K562 (cell line): ENCODE results near the gene SLCO2A1. TPM values are rescaled to one million over a fixed set of nuclear protein-coding genes. Genes with fewer than 3 reads are reported as not detected.

Experiments
- ATAC-seq: fragments of 200-7000 bp; cut with Tn5 transposase; 3 replicates; pipeline ENCODE4 v1.9.1; 2020; ENCODE audit warnings: moderate library complexity
- BruUV-seq: library from RNA; stranded (reverse); fragments of 400-500 nt; replicated peaks from 2 replicates; lab custom pipeline; 2021; lab: Mats Ljungman, UMichigan
- CTCF ChIA-PET: fragments of 300-600 bp; formaldehyde crosslinking; extraction: SDS; loops from one replicate; lab custom pipeline; 2021; ENCODE audit warnings: low intra/inter-chr PET ratio; lab: Yijun Ruan, JAX
- POLR2A ChIA-PET: fragments of 300-600, 350-650 bp; sonication (Branson Sonifier 250); formaldehyde crosslinking; extraction: SDS; loops from one replicate; lab custom pipeline; 2021; ENCODE audit warnings: antibody characterized with exemption, inconsistent platforms; lab: Yijun Ruan, JAX
- DNase-seq, 4 experiments: peaks; one replicate each; pipeline versions ENCODE4 v3.0.0 to v3.0.0-alpha.2; 2011 to 2018; ENCODE audit warnings: low spot score in 3 of 4, mixed read lengths in 3 of 4; ENCODE audit errors: extremely low read depth in 1 of 4
- FAIRE-seq: peaks from 2 replicates; lab custom pipeline; 2011; peaks lifted over from hg19 to GRCh38; lab: Jason Lieb, UNC
- H2AFZ ChIP-seq: 2 replicates; pipeline ENCODE4 v1.6.0; 2011; ENCODE audit warnings: low read depth, low read length, control low read depth, inconsistent platforms
- H3K27ac ChIP-seq: fragments of 200-600 bp; 3 replicates; pipeline ENCODE4 v1.8.0; 2011; ENCODE audit warnings: low read depth, mild to moderate bottlenecking, control low read depth, inconsistent platforms, low read length, moderate library complexity, mixed read lengths; ENCODE audit errors: extremely low read depth
- H3K27me3 ChIP-seq, 2 experiments: fragments of 300-600 bp in 1 of 2; 2 replicates in 1 of 2; 3 replicates in 1 of 2; pipeline versions ENCODE4 v1.6.0 to v1.8.0; 2011; ENCODE audit warnings: inconsistent platforms in 2 of 2, low read length in 2 of 2, mild to moderate bottlenecking in 1 of 2, mixed read lengths in 1 of 2, moderate library complexity in 1 of 2; ENCODE audit not compliant: control insufficient read depth in 2 of 2, insufficient read depth in 2 of 2
- H3K36me3 ChIP-seq: fragments of 300-600 bp; 3 replicates; pipeline ENCODE4 v1.8.0; 2011; ENCODE audit warnings: mild to moderate bottlenecking, low read length, inconsistent platforms; ENCODE audit not compliant: control insufficient read depth, insufficient read depth
- H3K4me1 ChIP-seq, 2 experiments: fragments of 200-600 bp in 1 of 2; replicated peaks in 1 of 2; 2 replicates in 1 of 2; 3 replicates in 1 of 2; pipeline versions ENCODE4 v1.5.1 to v1.8.0; 2011; ENCODE audit warnings: inconsistent platforms in 2 of 2, low read length in 2 of 2, mild to moderate bottlenecking in 1 of 2, mixed read lengths in 1 of 2, moderate library complexity in 1 of 2; ENCODE audit not compliant: control insufficient read depth in 2 of 2, insufficient read depth in 2 of 2
- H3K4me2 ChIP-seq: 2 replicates; pipeline ENCODE4 v1.6.1; 2011; ENCODE audit warnings: low read length, control low read depth, inconsistent platforms, mixed read lengths; ENCODE audit not compliant: insufficient read depth
- H3K4me3 ChIP-seq: fragments of 200-600 bp; sonication (generic), shearing (Covaris generic); 2 replicates; pipeline ENCODE4 v1.5.1; 2016; ENCODE audit warnings: control low read depth, inconsistent platforms
- H3K79me2 ChIP-seq: fragments of 200-600 bp; 3 replicates; pipeline ENCODE4 v1.8.0; 2011; ENCODE audit warnings: low read length, inconsistent platforms; ENCODE audit not compliant: control insufficient read depth, insufficient read depth
- H3K9ac ChIP-seq, 2 experiments: 2 replicates each; pipeline versions ENCODE4 v1.6.0 to v1.6.1; 2011; ENCODE audit warnings: low read depth in 2 of 2, low read length in 2 of 2, control low read depth in 1 of 2, inconsistent platforms in 1 of 2, mild to moderate bottlenecking in 1 of 2, mixed read lengths in 1 of 2; ENCODE audit not compliant: insufficient read depth in 1 of 2
- H3K9me1 ChIP-seq: one replicate; pipeline ENCODE4 v1.6.0; 2011; ENCODE audit warnings: inconsistent platforms, mild to moderate bottlenecking, low read length, moderate library complexity; ENCODE audit not compliant: control insufficient read depth, insufficient read depth
- H3K9me3 ChIP-seq: replicated peaks from 2 replicates; pipeline ENCODE4 v1.5.1; 2011; ENCODE audit warnings: low read depth, low read length, inconsistent platforms; ENCODE audit not compliant: control insufficient read depth, insufficient read depth
- H4K20me1 ChIP-seq: replicated peaks from 2 replicates; pipeline ENCODE4 v1.6.1; 2011; ENCODE audit warnings: low read length, inconsistent platforms, mixed read lengths; ENCODE audit not compliant: control insufficient read depth, insufficient read depth
- ATF3 ChIP-seq, 2 experiments: fragments of 450-650 bp in 1 of 2; sonication (generic) in 1 of 2; formaldehyde crosslinking in 1 of 2; IDR thresholded peaks in 1 of 2; conservative IDR thresholded peaks in 1 of 2; 2 replicates each; pipeline versions ENCODE4 v1.6.1 to v1.8.1; 2016 to 2023; ENCODE audit warnings: mild to moderate bottlenecking in 2 of 2, moderate library complexity in 2 of 2, inconsistent platforms in 1 of 2, missing genetic modification reagents in 1 of 2
- CREM ChIP-seq: IDR thresholded peaks from 2 replicates; pipeline ENCODE4 v1.6.1; 2014; ENCODE audit warnings: antibody characterized with exemption, low read depth
- GMEB1 ChIP-seq: fragments of 250-450 bp; sonication (Bioruptor Pico); IDR thresholded peaks from 2 replicates; pipeline ENCODE4 v1.4.0; 2020; ENCODE audit warnings: mild to moderate bottlenecking
- HNRNPH1 ChIP-seq: fragments of 200-400 bp; formaldehyde crosslinking; optimal IDR thresholded peaks from 2 replicates; pipeline ENCODE3; 2017; ENCODE audit warnings: low read depth, mild to moderate bottlenecking, low read length, moderate library complexity
- KLF16 ChIP-seq: IDR thresholded peaks from 2 replicates; pipeline ENCODE4 v1.6.1; 2016; ENCODE audit warnings: antibody characterized with exemption
- MCM5 ChIP-seq: fragments of 450-650 bp; IDR thresholded peaks from 2 replicates; pipeline ENCODE4 v1.6.1; 2016; ENCODE audit warnings: low read depth
- OTX1 ChIP-seq: fragments of 450-650 bp; formaldehyde crosslinking; IDR thresholded peaks from 2 replicates; pipeline ENCODE4 v1.4.0; 2022; ENCODE audit warnings: mild to moderate bottlenecking
- PHF20 ChIP-seq: fragments of 450-650 bp; IDR thresholded peaks from 2 replicates; pipeline ENCODE4 v1.6.1; 2018; ENCODE audit not compliant: partially characterized antibody
- POLR2H ChIP-seq: IDR thresholded peaks from 2 replicates; pipeline ENCODE4 v1.6.1; 2016; ENCODE audit warnings: missing genetic modification characterization, low read depth, mild to moderate bottlenecking, control low read depth, missing compliant biosample characterization, moderate library complexity
- TAL1 ChIP-seq: fragments of 450-650 bp; IDR thresholded peaks from 2 replicates; pipeline ENCODE4 v1.6.1; 2016; ENCODE audit warnings: mild to moderate bottlenecking
- TBP ChIP-seq: optimal IDR thresholded peaks from 2 replicates; pipeline ENCODE3; 2011; ENCODE audit warnings: low read depth, low read length, improper control_type of control experiment
- ZNF449 ChIP-seq: fragments of 250-450 bp; sonication (Bioruptor Pico); IDR thresholded peaks from 2 replicates; pipeline ENCODE4 v1.8.0; 2022; ENCODE audit warnings: moderate library complexity, mild to moderate bottlenecking, inconsistent platforms
- ZNF584 ChIP-seq: fragments of 200-800 bp; sonication (Bioruptor generic); IDR thresholded peaks from 2 replicates; pipeline ENCODE4 v1.6.1; 2016; ENCODE audit warnings: low read depth, mild to moderate bottlenecking, missing genetic modification characterization, missing compliant biosample characterization
- ZNF75A ChIP-seq: fragments of 450-650 bp; formaldehyde crosslinking; IDR thresholded peaks from 2 replicates; pipeline ENCODE4 v1.4.0; 2020; ENCODE audit warnings: mild to moderate bottlenecking
- WGBS: fragments of 100-300 bp; shearing (Covaris generic); methylation state at CpG from one replicate; pipeline ENCODE4 v1.1.6; 2016; ENCODE audit warnings: low coverage, mixed read lengths; ENCODE audit not compliant: insufficient coverage; ENCODE audit errors: missing lambda C conversion rate; 5-methylcytosine and 5-hydroxymethylcytosine counted together
- in situ Hi-C: fragments of 300-500 bp; cut with MboI; formaldehyde crosslinking; loops from 4 replicates; pipeline ENCODE4 v1.15.0; 2018; ENCODE audit warnings: inconsistent platforms, mixed read lengths
- intact Hi-C: fragments of 100-400 bp; cut with micrococcal nuclease; formaldehyde crosslinking; loops from 2 replicates; pipeline ENCODE4 v1.14.2; 2022
- polyA plus RNA-seq, 8 experiments: library from polyadenylated mRNA; depleted of rRNA in 4 of 8; stranded (reverse) in 5 of 8; unstranded in 3 of 8; fragments of >200 nt; fragmentation: Nextera tagmentation in 2 of 8; fragmentation: Illumina TruSeq in 1 of 8; extraction: Ambion mirVana in 2 of 8; extraction: Trizol in 1 of 8; gene quantifications; 2 replicates each; pipeline versions ENCODE4 v1.2.1 to v1.2.3, GENCODE V29; 2011 to 2014; ENCODE audit warnings: inconsistent platforms in 1 of 8, missing spikeins in 1 of 8
- total RNA-seq, 7 experiments: library from RNA; depleted of rRNA in 6 of 7; stranded (reverse); fragments of >200 nt in 6 of 7; fragmentation: Illumina TruSeq in 2 of 7; extraction: Trizol in 2 of 7; gene quantifications; 2 replicates each; pipeline versions ENCODE4 v1.2.1 to v1.2.3, GENCODE V29; 2011 to 2021; ENCODE audit warnings: low replicate concordance in 1 of 7
- TF ChIP-seq, protein P1 (sequence below): fragments of 450-650 bp; IDR thresholded peaks from 2 replicates; pipeline ENCODE4 v1.6.1; 2014; ENCODE audit warnings: low read depth, mild to moderate bottlenecking, moderate library complexity, borderline replicate concordance
- TF ChIP-seq, protein P2 (sequence below): fragments of 200-400 bp; formaldehyde crosslinking; IDR thresholded peaks from 2 replicates; pipeline ENCODE4 v1.6.1; 2017; ENCODE audit warnings: mild to moderate bottlenecking, low read depth, low read length, moderate library complexity

Gene SLCO2A1
- total and polyA plus RNA-seq, 9 of the 15 experiments (the other 6 are each of a cell fraction or from before 2014, with no cell fraction given) = 0.16 to 1.0 TPM; not detected in 7

GRCh38 chr3:134036291-134036690 lies 6.6 kb upstream of the SLCO2A1 start:
- POLR2A ChIA-PET = no interaction called here
- in situ Hi-C loops (no loop called here), intact Hi-C loops (no loop called here)
- no peak overlapping the region for H2AFZ ChIP-seq
- ATAC-seq (no peak), DNase-seq (no peak), FAIRE-seq (no peak)
- H3K36me3 ChIP-seq = no peaks in the 10 kb centered on the region
- H3K79me2 ChIP-seq = no peaks in the 10 kb centered on the region
- H3K27ac ChIP-seq = no peak overlapping the region
- no peaks in the 10 kb centered on the region for H3K9me3 ChIP-seq
- no peaks in the 10 kb centered on the region; the same call in 1 of the 2 replicates for H4K20me1 ChIP-seq
- H3K4me2 ChIP-seq = no peak overlapping the region
- no TSS peak for BruUV-seq
- H3K9ac ChIP-seq = no peak overlapping the region
- no peaks in the 10 kb centered on the region for H3K4me1 ChIP-seq
- H3K4me3 ChIP-seq = no peak overlapping the region
- WGBS = 0% methylated on average over 4 of the region's 5 CpGs
- CTCF ChIA-PET = no interaction called here
- H3K9me1 ChIP-seq = no peaks in the 10 kb centered on the region
- H3K27me3 ChIP-seq = peaks cover 0 to 12% of the 10 kb centered on the region in 2 experiments; a peak in 2 of 5 replicates
- TF ChIP-seq ZNF75A = no peak
- TF ChIP-seq TAL1 = no peak
- no peak for TF ChIP-seq KLF16
- no peak for TF ChIP-seq ZNF449 (CRISPR knock-in tag)
- TF ChIP-seq ZNF584 (CRISPR knock-in tag) = no peak
- TF ChIP-seq, protein P1, sequence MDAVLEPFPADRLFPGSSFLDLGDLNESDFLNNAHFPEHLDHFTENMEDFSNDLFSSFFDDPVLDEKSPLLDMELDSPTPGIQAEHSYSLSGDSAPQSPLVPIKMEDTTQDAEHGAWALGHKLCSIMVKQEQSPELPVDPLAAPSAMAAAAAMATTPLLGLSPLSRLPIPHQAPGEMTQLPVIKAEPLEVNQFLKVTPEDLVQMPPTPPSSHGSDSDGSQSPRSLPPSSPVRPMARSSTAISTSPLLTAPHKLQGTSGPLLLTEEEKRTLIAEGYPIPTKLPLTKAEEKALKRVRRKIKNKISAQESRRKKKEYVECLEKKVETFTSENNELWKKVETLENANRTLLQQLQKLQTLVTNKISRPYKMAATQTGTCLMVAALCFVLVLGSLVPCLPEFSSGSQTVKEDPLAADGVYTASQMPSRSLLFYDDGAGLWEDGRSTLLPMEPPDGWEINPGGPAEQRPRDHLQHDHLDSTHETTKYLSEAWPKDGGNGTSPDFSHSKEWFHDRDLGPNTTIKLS = no peak
- TF ChIP-seq, protein P2, sequence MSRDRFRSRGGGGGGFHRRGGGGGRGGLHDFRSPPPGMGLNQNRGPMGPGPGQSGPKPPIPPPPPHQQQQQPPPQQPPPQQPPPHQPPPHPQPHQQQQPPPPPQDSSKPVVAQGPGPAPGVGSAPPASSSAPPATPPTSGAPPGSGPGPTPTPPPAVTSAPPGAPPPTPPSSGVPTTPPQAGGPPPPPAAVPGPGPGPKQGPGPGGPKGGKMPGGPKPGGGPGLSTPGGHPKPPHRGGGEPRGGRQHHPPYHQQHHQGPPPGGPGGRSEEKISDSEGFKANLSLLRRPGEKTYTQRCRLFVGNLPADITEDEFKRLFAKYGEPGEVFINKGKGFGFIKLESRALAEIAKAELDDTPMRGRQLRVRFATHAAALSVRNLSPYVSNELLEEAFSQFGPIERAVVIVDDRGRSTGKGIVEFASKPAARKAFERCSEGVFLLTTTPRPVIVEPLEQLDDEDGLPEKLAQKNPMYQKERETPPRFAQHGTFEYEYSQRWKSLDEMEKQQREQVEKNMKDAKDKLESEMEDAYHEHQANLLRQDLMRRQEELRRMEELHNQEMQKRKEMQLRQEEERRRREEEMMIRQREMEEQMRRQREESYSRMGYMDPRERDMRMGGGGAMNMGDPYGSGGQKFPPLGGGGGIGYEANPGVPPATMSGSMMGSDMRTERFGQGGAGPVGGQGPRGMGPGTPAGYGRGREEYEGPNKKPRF = no peak
- no peak for TF ChIP-seq ATF3 (IDR thresholded peaks at IDR 0.05)
- no peak for TF ChIP-seq ATF3 (CRISPR knock-in tag; conservative IDR thresholded peaks at IDR 0.05)
- no peak for TF ChIP-seq OTX1 (CRISPR knock-in tag)
- no peak for TF ChIP-seq MCM5
- TF ChIP-seq GMEB1 (CRISPR knock-in tag) = no peak
- no peak for TF ChIP-seq TBP
- no peak for TF ChIP-seq PHF20
- no peak for TF ChIP-seq HNRNPH1
- TF ChIP-seq POLR2H (tag) = no peak
- no peak for TF ChIP-seq CREM
